Measurements from ENCODE around the gene ZNF408.
"Not testable (repeated sequence)": the region's sequence is repeated elsewhere in the genome, so short reads cannot be mapped to it uniquely, and the experiment has no call there.

The ZNF408 gene

DNA sequence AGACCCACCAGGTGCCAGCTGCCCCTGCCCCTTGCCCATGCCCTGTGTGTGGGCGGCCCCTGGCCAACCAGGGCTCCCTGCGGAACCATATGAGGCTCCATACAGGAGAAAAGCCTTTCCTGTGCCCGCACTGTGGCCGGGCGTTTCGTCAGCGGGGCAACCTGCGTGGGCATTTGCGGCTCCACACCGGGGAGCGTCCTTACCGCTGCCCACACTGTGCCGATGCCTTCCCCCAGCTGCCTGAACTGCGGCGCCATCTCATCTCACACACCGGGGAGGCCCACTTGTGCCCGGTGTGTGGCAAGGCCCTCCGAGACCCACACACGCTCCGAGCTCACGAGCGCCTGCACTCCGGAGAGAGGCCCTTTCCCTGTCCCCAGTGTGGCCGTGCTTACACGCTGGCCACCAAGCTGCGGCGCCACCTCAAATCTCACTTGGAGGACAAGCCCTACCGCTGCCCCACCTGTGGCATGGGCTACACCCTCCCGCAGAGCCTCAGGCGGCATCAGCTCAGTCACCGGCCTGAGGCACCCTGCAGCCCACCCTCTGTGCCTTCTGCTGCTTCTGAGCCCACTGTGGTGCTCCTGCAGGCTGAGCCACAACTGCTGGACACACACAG lies 4.3 kb downstream of the ZNF408 start:
- no peak for ATAC-seq
- no peak for TF ChIP-seq PPARA (CRISPR knock-in tag; IDR thresholded peaks at IDR 0.05; ENCODE audit: borderline replicate concordance)
- TF ChIP-seq, protein P1, sequence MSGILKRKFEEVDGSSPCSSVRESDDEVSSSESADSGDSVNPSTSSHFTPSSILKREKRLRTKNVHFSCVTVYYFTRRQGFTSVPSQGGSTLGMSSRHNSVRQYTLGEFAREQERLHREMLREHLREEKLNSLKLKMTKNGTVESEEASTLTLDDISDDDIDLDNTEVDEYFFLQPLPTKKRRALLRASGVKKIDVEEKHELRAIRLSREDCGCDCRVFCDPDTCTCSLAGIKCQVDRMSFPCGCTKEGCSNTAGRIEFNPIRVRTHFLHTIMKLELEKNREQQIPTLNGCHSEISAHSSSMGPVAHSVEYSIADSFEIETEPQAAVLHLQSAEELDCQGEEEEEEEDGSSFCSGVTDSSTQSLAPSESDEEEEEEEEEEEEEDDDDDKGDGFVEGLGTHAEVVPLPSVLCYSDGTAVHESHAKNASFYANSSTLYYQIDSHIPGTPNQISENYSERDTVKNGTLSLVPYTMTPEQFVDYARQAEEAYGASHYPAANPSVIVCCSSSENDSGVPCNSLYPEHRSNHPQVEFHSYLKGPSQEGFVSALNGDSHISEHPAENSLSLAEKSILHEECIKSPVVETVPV (CRISPR knock-in tag; IDR thresholded peaks at IDR 0.05) = no peak
- TF ChIP-seq TCF4 (CRISPR knock-in tag; IDR thresholded peaks at IDR 0.05; ENCODE audit: borderline replicate concordance) = no peak
- TF ChIP-seq OSR1 (CRISPR knock-in tag; IDR thresholded peaks at IDR 0.05) = no peak

DNA sequence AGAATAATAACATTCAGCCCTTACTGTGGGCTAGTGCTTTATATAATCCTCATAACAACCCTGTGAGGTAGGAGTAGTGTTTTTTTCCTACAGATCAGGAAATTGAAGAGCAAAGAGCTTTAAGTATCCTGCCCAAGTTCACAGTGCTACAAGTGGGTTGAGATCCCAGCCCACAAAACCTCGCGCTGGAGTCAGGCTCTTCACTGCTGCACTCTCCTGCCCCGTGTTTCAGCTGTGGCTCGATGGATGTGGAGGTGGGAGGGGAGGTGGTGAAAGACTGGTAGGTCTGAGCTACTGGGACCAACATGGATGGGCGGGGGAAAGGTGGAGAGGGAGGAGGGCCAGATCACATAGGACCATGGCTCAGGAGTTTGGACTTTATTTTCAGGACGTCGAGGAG lies 6.1 kb downstream of the ZNF408 start:
- no peak for TF ChIP-seq ZNF565 (CRISPR knock-in tag; conservative IDR thresholded peaks at IDR 0.05; ENCODE audit: low read depth)
- TF ChIP-seq ISL1 (CRISPR knock-in tag; IDR thresholded peaks at IDR 0.05) = no peak
- TF ChIP-seq, protein P2, sequence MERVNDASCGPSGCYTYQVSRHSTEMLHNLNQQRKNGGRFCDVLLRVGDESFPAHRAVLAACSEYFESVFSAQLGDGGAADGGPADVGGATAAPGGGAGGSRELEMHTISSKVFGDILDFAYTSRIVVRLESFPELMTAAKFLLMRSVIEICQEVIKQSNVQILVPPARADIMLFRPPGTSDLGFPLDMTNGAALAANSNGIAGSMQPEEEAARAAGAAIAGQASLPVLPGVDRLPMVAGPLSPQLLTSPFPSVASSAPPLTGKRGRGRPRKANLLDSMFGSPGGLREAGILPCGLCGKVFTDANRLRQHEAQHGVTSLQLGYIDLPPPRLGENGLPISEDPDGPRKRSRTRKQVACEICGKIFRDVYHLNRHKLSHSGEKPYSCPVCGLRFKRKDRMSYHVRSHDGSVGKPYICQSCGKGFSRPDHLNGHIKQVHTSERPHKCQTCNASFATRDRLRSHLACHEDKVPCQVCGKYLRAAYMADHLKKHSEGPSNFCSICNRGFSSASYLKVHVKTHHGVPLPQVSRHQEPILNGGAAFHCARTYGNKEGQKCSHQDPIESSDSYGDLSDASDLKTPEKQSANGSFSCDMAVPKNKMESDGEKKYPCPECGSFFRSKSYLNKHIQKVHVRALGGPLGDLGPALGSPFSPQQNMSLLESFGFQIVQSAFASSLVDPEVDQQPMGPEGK (CRISPR knock-in tag; IDR thresholded peaks at IDR 0.05; ENCODE audit: borderline replicate concordance) = no peak
- TF ChIP-seq BACH2 (CRISPR knock-in tag; IDR thresholded peaks at IDR 0.05; ENCODE audit: borderline replicate concordance) = no peak
- TF ChIP-seq TCF4 (CRISPR knock-in tag; IDR thresholded peaks at IDR 0.05; ENCODE audit: borderline replicate concordance) = no peak
- no peak for TF ChIP-seq ZC3H10 (CRISPR knock-in tag; IDR thresholded peaks at IDR 0.05)
- TF ChIP-seq SNAI2 (CRISPR knock-in tag; IDR thresholded peaks at IDR 0.05) = no peak
- TF ChIP-seq CSDC2 (CRISPR knock-in tag; IDR thresholded peaks at IDR 0.05) = no peak
- TF ChIP-seq ARNTL (CRISPR knock-in tag; IDR thresholded peaks at IDR 0.05; ENCODE audit: borderline replicate concordance, low read depth) = no peak
- TF ChIP-seq, protein P1 (CRISPR knock-in tag; IDR thresholded peaks at IDR 0.05) = no peak
- TF ChIP-seq ZNF70 (CRISPR knock-in tag; IDR thresholded peaks at IDR 0.05) = no peak
- TF ChIP-seq ZNF8 (CRISPR knock-in tag; IDR thresholded peaks at IDR 0.05) = no peak
- TF ChIP-seq ZFP3 (CRISPR knock-in tag; IDR thresholded peaks at IDR 0.05) = no peak
- no peak for TF ChIP-seq ESRRG (CRISPR knock-in tag; IDR thresholded peaks at IDR 0.05)
- TF ChIP-seq PPARA (CRISPR knock-in tag; IDR thresholded peaks at IDR 0.05; ENCODE audit: borderline replicate concordance) = no peak
- no peak for TF ChIP-seq ZFP30 (CRISPR knock-in tag; IDR thresholded peaks at IDR 0.05)
- TF ChIP-seq GLIS3 (CRISPR knock-in tag; IDR thresholded peaks at IDR 0.05) = no peak
- TF ChIP-seq, protein P3, sequence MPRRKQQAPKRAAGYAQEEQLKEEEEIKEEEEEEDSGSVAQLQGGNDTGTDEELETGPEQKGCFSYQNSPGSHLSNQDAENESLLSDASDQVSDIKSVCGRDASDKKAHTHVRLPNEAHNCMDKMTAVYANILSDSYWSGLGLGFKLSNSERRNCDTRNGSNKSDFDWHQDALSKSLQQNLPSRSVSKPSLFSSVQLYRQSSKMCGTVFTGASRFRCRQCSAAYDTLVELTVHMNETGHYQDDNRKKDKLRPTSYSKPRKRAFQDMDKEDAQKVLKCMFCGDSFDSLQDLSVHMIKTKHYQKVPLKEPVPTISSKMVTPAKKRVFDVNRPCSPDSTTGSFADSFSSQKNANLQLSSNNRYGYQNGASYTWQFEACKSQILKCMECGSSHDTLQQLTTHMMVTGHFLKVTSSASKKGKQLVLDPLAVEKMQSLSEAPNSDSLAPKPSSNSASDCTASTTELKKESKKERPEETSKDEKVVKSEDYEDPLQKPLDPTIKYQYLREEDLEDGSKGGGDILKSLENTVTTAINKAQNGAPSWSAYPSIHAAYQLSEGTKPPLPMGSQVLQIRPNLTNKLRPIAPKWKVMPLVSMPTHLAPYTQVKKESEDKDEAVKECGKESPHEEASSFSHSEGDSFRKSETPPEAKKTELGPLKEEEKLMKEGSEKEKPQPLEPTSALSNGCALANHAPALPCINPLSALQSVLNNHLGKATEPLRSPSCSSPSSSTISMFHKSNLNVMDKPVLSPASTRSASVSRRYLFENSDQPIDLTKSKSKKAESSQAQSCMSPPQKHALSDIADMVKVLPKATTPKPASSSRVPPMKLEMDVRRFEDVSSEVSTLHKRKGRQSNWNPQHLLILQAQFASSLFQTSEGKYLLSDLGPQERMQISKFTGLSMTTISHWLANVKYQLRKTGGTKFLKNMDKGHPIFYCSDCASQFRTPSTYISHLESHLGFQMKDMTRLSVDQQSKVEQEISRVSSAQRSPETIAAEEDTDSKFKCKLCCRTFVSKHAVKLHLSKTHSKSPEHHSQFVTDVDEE (CRISPR knock-in tag; IDR thresholded peaks at IDR 0.05) = no peak
- no peak for TF ChIP-seq OSR1 (CRISPR knock-in tag; IDR thresholded peaks at IDR 0.05)
- no peak for ATAC-seq

DNA sequence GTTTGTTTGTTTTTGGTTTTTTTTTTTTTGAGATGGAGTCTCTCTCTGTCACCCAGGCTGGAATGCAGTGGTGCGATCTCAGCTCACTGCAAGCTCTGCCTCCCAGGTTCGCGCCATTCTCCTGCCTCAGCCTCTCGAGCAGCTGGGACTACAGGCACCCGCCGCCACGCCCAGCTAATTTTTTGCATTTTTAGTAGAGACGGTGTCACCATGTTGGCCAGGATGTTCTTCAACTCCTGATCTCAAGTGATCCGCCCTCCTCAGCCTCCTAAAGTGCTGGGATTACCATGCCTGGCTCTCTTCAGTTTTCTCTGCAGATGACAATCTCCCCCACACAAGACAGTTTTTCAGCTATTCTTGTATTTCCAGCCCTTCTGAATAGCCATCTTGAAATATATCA lies 8.5 kb downstream of the ZNF408 start:
- not testable (repeated sequence) for ATAC-seq

DNA sequence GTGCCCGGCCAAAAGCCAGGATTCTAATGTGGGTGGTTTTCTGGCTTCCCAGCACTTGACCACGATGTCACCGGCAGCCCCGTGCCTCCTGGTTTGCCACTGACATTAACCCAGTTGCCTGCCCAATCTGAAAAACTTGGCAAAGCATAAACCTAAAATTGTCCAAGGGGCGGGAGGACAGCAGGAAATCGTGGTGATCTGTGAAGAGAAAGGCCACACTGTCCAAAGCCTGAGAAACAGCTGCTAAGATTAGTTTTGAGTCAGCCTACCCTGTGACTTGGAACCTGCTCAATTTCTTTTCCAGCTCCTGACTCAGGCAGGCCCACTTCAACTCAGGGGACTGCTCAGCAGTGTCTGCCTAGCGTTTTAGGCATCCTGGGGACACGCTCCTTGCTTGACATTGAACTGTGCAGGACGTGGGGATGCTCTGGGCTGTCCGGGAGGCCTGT lies 10.0 kb downstream of the ZNF408 start:
- ATAC-seq = peak; percentile 87
- TF ChIP-seq, protein P1 (CRISPR knock-in tag; IDR thresholded peaks at IDR 0.05) = no peak
- TF ChIP-seq TOX (CRISPR knock-in tag; IDR thresholded peaks at IDR 0.05; ENCODE audit: borderline replicate concordance) (no peak), ZNF70 (CRISPR knock-in tag; IDR thresholded peaks at IDR 0.05) (no peak), ZFP3 (CRISPR knock-in tag; IDR thresholded peaks at IDR 0.05) (no peak), BACH2 (CRISPR knock-in tag; IDR thresholded peaks at IDR 0.05; ENCODE audit: borderline replicate concordance) (no peak), ESRRG (CRISPR knock-in tag; IDR thresholded peaks at IDR 0.05) (no peak)
- TF ChIP-seq, protein P2 (CRISPR knock-in tag; IDR thresholded peaks at IDR 0.05; ENCODE audit: borderline replicate concordance) = no peak
- TF ChIP-seq, protein P3 (CRISPR knock-in tag; IDR thresholded peaks at IDR 0.05) = no peak

Data from SK-N-SH treated with all-trans-retinoic acid at 6 μM for 48 hours (cell line).